Adipocyte (in vitro differentiated cells): Measurements from ENCODE around the gene AGGF1.

Source experiments
- DNase-seq: peaks from one replicate; pipeline ENCODE4 v3.0.0-alpha.2; 2015; ENCODE audit warnings: low read depth
- H3K27me3 ChIP-seq: replicated peaks from 2 replicates; pipeline ENCODE4 v1.7.0; 2013; ENCODE audit warnings: mild to moderate bottlenecking, low read length, moderate library complexity; ENCODE audit not compliant: control insufficient read depth, insufficient read depth
- H3K36me3 ChIP-seq: 2 replicates; pipeline ENCODE4 v1.7.0; 2013; ENCODE audit warnings: low read length, mild to moderate bottlenecking, moderate library complexity; ENCODE audit not compliant: control insufficient read depth, insufficient read depth, severe bottlenecking
- H3K4me1 ChIP-seq: 2 replicates; pipeline ENCODE4 v1.7.0; 2013; ENCODE audit warnings: mild to moderate bottlenecking, low read length, moderate library complexity; ENCODE audit not compliant: control insufficient read depth, insufficient read depth
- H3K4me3 ChIP-seq: 2 replicates; pipeline ENCODE4 v1.7.0; 2013; ENCODE audit warnings: mild to moderate bottlenecking, low read length, moderate library complexity
- H3K9ac ChIP-seq: 2 replicates; pipeline ENCODE4 v1.7.0; 2013; ENCODE audit warnings: mild to moderate bottlenecking, low read length, moderate library complexity
- H3K9me3 ChIP-seq: 2 replicates; pipeline ENCODE4 v1.7.0; 2013; ENCODE audit warnings: mild to moderate bottlenecking, low read length, moderate library complexity; ENCODE audit not compliant: control insufficient read depth

The AGGF1 gene

DNA sequence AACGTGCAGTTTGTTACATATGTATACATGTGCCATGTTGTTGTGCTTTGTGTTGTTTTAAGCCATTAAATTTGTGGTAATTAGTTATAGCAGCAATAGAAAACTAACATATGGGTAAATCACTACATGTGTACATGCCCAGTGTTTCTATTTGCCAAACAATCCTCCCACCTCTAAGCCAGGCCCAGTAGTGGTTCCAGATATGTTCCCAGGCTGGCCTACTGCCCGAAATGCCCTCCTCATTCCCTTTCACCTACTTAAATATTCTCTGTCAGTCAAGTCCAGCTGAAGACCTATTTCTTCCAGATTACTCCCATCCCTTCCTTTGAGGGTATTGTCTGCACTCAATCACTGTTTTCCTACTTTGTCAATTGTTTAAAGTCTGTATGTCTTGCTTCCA, 24.1 kb upstream of the AGGF1 start:
- no peak for DNase-seq
- Histone ChIP-seq H3K36me3 (no peaks in the 10 kb centered on the region), H3K4me1 (no peaks in the 10 kb centered on the region), H3K9me3 (no peaks in the 10 kb centered on the region), H3K9ac (no peak overlapping the region), H3K4me3 (no peak overlapping the region), H3K27me3 (peaks cover 5% of the 10 kb centered on the region)

DNA sequence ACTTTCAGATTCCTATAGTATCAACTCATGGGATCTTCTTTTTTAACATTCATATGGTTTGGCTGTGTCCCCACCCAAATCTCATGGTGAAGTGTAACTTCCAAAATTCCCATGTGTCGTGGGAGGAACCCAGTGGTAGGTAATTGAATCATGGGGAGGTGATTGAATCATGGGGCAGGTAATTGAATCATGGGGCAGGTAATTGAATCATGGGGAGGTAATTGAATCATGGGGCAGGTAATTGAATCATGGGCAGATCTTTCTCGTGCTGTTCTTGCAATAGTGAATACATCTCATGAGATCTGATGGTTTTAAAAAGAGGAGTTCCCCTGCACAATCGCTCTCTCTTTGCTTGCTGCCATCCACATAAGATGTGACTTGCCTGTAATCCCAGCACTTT, 21.8 kb upstream of the AGGF1 start:
- H3K9me3 ChIP-seq: no peaks in the 10 kb centered on the region
- no peak overlapping the region for H3K4me3 ChIP-seq
- no peak for DNase-seq
- H3K4me1 ChIP-seq: no peaks in the 10 kb centered on the region
- H3K27me3 ChIP-seq: peaks cover 5% of the 10 kb centered on the region
- H3K9ac ChIP-seq: no peak overlapping the region
- H3K36me3 ChIP-seq: no peaks in the 10 kb centered on the region

DNA sequence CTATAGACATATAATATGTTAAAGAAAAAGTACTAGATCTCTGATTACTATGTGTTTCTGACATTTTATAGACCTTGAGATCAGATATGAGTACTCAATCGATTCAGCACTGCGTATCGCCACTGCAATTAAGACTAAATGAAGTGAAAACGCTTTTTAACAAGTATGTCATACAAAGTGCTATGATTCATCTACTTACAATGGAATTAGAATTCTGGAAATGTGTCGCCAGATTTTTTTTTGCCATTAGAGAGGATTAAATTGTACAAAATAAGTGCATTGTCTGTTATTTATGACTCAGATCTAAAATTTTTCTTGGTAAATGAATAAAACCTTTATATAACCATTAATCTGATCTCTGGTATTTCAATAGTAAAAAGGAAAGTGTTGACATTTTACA, 20.0 kb upstream of the AGGF1 start:
- Histone ChIP-seq H3K4me1 (no peaks in the 10 kb centered on the region), H3K36me3 (no peaks in the 10 kb centered on the region), H3K4me3 (no peak overlapping the region), H3K9me3 (no peaks in the 10 kb centered on the region), H3K9ac (no peak overlapping the region), H3K27me3 (peaks cover 5% of the 10 kb centered on the region)
- no peak for DNase-seq

DNA sequence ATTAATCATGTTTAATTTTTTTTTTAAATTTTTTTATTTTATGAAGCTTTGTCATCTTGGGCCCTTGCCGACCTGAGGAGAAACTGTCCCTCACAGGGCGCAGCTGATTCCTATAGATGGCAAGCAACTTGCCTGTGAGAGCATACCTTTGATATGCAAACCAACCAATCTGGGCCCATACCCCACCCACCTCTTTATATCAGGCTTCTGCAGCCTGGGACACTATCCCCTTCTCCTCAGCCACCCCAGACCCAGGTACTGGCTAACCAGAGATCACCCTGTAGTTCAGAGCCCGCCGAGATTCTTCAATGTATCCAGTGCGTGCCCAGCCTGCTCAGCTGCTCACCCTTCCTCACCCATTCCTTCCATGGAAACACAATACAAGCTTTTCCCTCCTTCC, 18.7 kb upstream of the AGGF1 start:
- Histone ChIP-seq H3K27me3 (peaks cover 5% of the 10 kb centered on the region), H3K9me3 (no peaks in the 10 kb centered on the region), H3K4me1 (no peaks in the 10 kb centered on the region), H3K36me3 (no peaks in the 10 kb centered on the region), H3K9ac (no peak overlapping the region), H3K4me3 (no peak overlapping the region)
- no peak for DNase-seq

DNA sequence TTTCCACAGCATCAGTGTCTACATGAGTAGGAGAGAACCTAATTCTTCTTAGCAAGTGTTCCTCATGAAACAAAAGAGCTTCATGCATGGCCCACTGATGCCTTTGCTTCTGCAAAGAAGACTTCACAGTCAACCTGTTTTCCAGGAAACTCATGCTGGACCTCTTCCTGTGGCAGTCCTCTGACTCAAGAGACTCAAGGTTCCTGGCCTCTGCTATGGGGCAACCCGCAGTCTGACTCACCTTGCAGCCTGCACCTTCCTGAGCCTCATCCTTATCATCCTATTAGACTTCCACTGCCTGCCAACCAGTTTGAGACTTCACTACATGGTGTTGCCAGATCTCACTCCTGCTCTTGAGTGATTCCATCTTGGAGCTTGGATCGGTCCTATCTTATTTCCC, 17.6 kb upstream of the AGGF1 start:
- no peaks in the 10 kb centered on the region for H3K36me3 ChIP-seq
- no peaks in the 10 kb centered on the region for H3K9me3 ChIP-seq
- no peak overlapping the region for H3K9ac ChIP-seq
- DNase-seq: no peak
- H3K4me3 ChIP-seq: no peak overlapping the region
- H3K4me1 ChIP-seq: no peaks in the 10 kb centered on the region
- peaks cover 1% of the 10 kb centered on the region for H3K27me3 ChIP-seq

DNA sequence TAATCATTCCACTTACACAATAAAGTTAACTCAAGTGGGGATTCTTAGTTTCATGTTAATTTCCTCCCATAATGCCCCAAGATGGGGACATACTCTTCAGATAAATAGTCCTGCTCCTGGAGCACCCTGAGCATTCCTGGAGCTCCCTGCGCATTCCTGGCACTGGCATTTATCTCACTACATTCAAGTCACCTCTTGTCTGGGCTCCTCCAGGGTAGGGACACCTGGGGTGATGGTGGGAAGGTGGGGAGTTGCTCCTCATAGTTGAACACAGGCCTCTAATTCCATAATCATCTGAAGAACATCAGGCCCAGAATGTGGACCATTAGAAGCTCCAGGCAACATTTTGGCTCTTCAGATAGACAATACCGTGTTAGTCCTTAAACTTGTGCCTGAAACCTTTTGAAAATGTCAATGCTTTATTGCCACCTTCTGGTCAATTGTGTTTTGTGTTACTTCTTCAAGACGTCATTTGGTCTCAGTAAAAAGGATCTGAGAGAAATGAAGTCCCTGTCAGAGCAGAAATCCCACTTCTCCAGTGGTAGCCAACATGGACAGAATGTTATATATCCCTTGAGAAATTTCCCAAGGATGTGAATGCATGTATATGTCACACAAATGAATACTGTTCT, 14.2 kb upstream of the AGGF1 start:
- H3K27me3 ChIP-seq: no peaks in the 10 kb centered on the region
- no peaks in the 10 kb centered on the region for H3K36me3 ChIP-seq
- H3K9ac ChIP-seq: no peak overlapping the region
- no peak overlapping the region for H3K4me3 ChIP-seq
- peak; percentile 68 for DNase-seq
- no peaks in the 10 kb centered on the region for H3K9me3 ChIP-seq
- no peaks in the 10 kb centered on the region for H3K4me1 ChIP-seq

DNA sequence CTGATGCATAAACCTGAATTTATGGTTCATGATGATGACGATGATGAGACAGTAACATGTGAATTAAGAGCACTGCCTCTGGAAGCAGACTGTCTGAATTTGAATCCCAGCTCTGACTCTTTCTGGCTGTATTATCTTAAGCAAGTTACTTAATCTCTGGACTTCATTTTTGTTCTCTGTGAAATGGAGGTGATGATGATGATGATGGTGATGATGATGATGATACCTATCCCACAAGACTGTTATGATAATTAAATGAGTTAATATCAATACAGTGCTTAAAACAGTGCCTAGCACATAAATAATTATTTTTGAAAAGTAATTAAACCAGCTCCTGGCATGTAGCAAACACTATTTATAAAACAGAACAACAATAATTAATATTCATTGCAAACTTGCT, 13.2 kb upstream of the AGGF1 start:
- peaks cover 5% of the 10 kb centered on the region for H3K27me3 ChIP-seq
- no peak overlapping the region for H3K4me3 ChIP-seq
- H3K36me3 ChIP-seq: no peaks in the 10 kb centered on the region
- no peaks in the 10 kb centered on the region for H3K4me1 ChIP-seq
- no peak for DNase-seq
- H3K9ac ChIP-seq: no peak overlapping the region
- no peaks in the 10 kb centered on the region for H3K9me3 ChIP-seq

DNA sequence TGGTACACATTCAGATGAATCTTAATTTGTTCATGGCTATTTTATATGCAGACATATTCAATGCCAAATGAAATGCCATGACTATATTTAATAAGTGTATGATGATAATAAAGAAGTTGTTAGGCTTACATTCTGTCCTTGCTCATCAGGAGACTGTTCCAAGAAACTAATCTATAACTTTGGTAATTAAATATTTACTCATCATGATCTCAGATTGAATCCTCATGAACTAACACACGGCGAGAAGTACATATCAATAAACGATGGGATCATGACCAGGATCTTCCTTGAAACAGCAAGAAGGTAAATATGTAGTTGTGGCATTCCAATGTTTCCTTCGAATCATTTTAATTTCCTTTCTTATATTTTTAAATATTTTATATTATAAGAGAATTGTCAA, 12.5 kb upstream of the AGGF1 start:
- H3K4me3 ChIP-seq: no peak overlapping the region
- H3K4me1 ChIP-seq: peaks cover under 1% of the 10 kb centered on the region
- no peak for DNase-seq
- no peak overlapping the region for H3K9ac ChIP-seq
- H3K9me3 ChIP-seq: no peaks in the 10 kb centered on the region
- H3K27me3 ChIP-seq: peaks cover 12% of the 10 kb centered on the region
- H3K36me3 ChIP-seq: no peaks in the 10 kb centered on the region

DNA sequence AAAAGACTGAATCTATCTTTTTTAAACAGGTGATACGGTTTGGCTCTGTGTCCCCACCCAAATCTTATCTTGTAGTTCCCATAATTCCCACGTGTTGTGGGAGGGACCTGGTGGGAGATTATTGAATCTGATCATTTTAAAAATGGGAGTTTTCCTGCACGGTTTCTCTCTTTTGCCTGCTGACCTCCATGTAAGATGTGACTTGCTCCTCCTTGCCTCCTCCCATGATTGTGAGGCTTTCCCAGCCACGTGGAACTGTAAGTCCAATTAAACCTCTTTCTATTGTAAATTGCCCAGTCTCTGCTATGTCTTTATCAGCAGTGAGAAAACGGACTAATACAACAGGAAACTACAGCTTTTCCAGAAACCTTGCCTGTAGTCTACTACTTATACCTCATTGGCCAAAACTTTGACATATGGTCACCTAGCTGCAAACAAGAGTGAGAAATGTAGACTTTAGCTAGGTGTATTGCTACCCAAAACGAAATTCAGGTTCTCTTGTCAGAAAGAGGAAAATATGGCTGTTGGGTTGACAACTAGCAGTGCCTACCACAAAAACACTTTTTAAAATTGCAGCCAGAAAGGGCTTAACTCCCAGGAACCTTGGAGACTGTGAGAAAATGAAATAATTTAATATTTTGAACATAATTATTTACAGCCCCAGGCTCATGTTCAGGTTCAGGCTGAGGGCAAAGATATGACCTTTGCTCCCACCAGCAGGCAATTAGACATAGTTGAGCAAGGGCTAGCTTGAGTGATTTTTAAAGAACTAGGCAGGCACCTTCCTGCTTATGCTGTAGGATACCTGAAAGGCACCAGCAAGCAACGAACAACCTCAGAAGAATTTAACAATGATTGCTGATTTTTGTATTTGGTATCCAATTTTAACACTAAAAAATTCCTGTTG, 7.4 kb upstream of the AGGF1 start:
- H3K9me3 ChIP-seq: no peaks in the 10 kb centered on the region
- no peaks in the 10 kb centered on the region for H3K36me3 ChIP-seq
- peaks cover 12% of the 10 kb centered on the region for H3K27me3 ChIP-seq
- peaks cover 5% of the 10 kb centered on the region for H3K4me1 ChIP-seq
- DNase-seq: no peak
- no peak overlapping the region for H3K4me3 ChIP-seq
- H3K9ac ChIP-seq: no peak overlapping the region

DNA sequence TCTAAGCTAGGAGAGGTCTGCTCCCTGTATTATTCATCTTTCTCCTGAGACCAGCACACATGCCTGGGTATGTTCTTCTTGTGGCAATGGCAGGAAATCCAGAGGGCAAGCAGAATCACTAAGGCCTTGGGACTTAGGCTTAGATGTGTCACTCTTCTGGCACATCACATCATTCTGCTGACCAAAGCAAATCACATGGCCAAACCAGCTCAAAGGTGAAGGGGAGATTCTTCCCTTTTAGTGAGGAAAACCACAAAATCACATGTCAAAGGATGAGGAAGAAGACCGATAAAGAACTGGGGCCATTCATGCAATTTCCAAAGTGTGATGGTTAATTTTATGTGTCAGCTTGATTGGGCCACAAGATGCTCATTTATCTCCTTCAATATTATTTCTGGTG, 5.7 kb upstream of the AGGF1 start:
- H3K9ac ChIP-seq: no peak overlapping the region
- DNase-seq: no peak
- no peaks in the 10 kb centered on the region for H3K9me3 ChIP-seq
- peaks cover 12% of the 10 kb centered on the region for H3K27me3 ChIP-seq
- no peak overlapping the region for H3K4me3 ChIP-seq
- peaks cover 5% of the 10 kb centered on the region for H3K4me1 ChIP-seq
- no peaks in the 10 kb centered on the region for H3K36me3 ChIP-seq

DNA sequence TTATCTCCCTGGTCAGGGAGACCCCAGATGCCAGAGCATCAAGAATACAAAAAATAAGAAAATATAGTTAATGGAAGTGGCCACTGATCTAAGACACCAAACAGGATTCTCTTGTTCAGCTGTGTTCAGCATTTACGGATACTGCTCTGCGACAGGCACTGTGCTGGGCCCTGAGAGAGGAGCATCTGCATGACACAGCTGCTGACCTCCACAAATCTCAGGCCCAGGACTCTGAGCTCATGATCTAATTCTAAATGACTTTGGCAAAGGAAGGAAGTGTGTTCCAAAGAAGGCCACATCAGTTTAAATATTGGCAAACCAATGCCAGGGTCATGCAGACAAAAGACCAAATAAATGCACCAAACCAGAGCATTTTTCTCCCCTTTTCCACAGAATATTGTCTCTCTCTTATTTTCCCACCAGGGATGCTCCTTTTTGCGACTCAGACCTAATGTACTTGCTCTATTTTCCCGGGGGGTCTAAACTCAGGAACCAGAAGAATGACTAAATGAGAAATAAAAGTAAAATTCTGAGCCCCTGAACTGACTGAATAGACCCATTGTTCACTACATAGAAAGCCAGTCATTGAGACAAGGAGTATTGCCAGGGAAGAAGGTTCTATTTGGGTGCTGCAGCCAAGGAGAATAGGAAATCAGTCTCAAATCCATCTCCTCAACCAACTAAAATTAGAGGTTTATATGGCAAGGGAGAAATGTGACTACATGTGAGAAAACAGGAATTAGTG, 1.4 kb upstream of the AGGF1 start:
- H3K9me3 ChIP-seq: no peaks in the 10 kb centered on the region
- H3K36me3 ChIP-seq: no peaks in the 10 kb centered on the region
- no peak for DNase-seq
- H3K4me3 ChIP-seq: no peak overlapping the region
- no peak overlapping the region for H3K9ac ChIP-seq
- peaks cover 12% of the 10 kb centered on the region for H3K4me1 ChIP-seq
- no peaks in the 10 kb centered on the region for H3K27me3 ChIP-seq
